ENCODE data around the gene A3GALT2. TPM values are rescaled to one million over a fixed set of nuclear protein-coding genes. Genes with fewer than 3 reads are reported as not detected.

A3GALT2 gene
- total RNA-seq, 1 experiment from 2014 or later = not detected

- Histone ChIP-seq H3K27me3 (replicated peaks; ENCODE audit: control insufficient read depth, insufficient read depth, low read length) (no peaks in the 10 kb centered on the region), H3K4me1 (peaks cover 22% of the 10 kb centered on the region), H3K36me3 (ENCODE audit: control insufficient read depth, insufficient read depth, low read length) (no peaks in the 10 kb centered on the region), H3K4me3 (ENCODE audit: low read depth, low read length) (peak overlapping the region; percentile 73), H3K9me3 (no peaks in the 10 kb centered on the region)
- CTCF ChIA-PET = interaction anchor here (0.6 kb wide), 1 partner anchor 108 kb away, joined by 4 read pairs; no protein-coding TSS in a partner anchor
- no peak for TF ChIP-seq CTCF (IDR thresholded peaks at IDR 0.05; ENCODE audit: insufficient read depth in 1 of 2, low read depth in 1 of 2, low read length in 1 of 2, severe bottlenecking in 1 of 2, unreplicated experiment in 1 of 2)
- POLR2A ChIA-PET = interaction anchor here (0.6 kb wide), 1 partner anchor 9 kb away, joined by 3 read pairs; no protein-coding TSS in a partner anchor
- H3K36me3 Mint-ChIP-seq (ENCODE audit: insufficient read depth, unreplicated experiment) = peaks cover 13% of the 10 kb centered on the region
- H3K27ac Mint-ChIP-seq (ENCODE audit: unreplicated experiment) = peak overlapping the region; percentile 55
- intact Hi-C loops (cut with micrococcal nuclease; ENCODE audit: unreplicated experiment) = no loop called here
- H3K4me3 Mint-ChIP-seq (ENCODE audit: unreplicated experiment) = peak overlapping the region; percentile 88
- H3K27me3 Mint-ChIP-seq (ENCODE audit: insufficient read depth, unreplicated experiment) = no peaks in the 10 kb centered on the region
- no peaks in the 10 kb centered on the region for H3K9me3 Mint-ChIP-seq (ENCODE audit: unreplicated experiment)
- TSS peak; percentile 38 for BruUV-seq (replicated peaks)
- H3K4me1 Mint-ChIP-seq (ENCODE audit: low read depth, unreplicated experiment) = peaks cover 33% of the 10 kb centered on the region
- no peak for DNase-seq
Observed at GRCh38 chr1:33348194-33348593, 27.3 kb upstream of the A3GALT2 start.

- H3K36me3 ChIP-seq (ENCODE audit: control insufficient read depth, insufficient read depth, low read length) = no peaks in the 10 kb centered on the region
- H3K27me3 Mint-ChIP-seq (ENCODE audit: insufficient read depth, unreplicated experiment) = no peaks in the 10 kb centered on the region
- no TSS peak for BruUV-seq (replicated peaks)
- peak overlapping the region; percentile 88 for H3K4me3 Mint-ChIP-seq (ENCODE audit: unreplicated experiment)
- ChIA-PET POLR2A (interaction anchor here (0.6 kb wide), 1 partner anchor 8 kb away, joined by 3 read pairs; no protein-coding TSS in a partner anchor), CTCF (interaction anchor here (0.6 to 0.9 kb wide), 2 partner anchors 52 to 108 kb away, joined by 3 to 4 read pairs; no protein-coding TSS in a partner anchor)
- H3K4me3 ChIP-seq (ENCODE audit: low read depth, low read length) = peak overlapping the region; percentile 73
- H3K27me3 ChIP-seq (replicated peaks; ENCODE audit: control insufficient read depth, insufficient read depth, low read length) = no peaks in the 10 kb centered on the region
- intact Hi-C loops (cut with micrococcal nuclease; ENCODE audit: unreplicated experiment) = no loop called here
- H3K4me1 Mint-ChIP-seq (ENCODE audit: low read depth, unreplicated experiment) = peaks cover 36% of the 10 kb centered on the region
- DNase-seq = no peak
- H3K9me3 ChIP-seq = no peaks in the 10 kb centered on the region
- peaks cover 25% of the 10 kb centered on the region for H3K4me1 ChIP-seq
- TF ChIP-seq CTCF (IDR thresholded peaks at IDR 0.05; ENCODE audit: insufficient read depth in 1 of 2, low read depth in 1 of 2, low read length in 1 of 2, severe bottlenecking in 1 of 2, unreplicated experiment in 1 of 2) = no peak
- peaks cover 15% of the 10 kb centered on the region for H3K36me3 Mint-ChIP-seq (ENCODE audit: insufficient read depth, unreplicated experiment)
- peak overlapping the region; percentile 78 for H3K27ac Mint-ChIP-seq (ENCODE audit: unreplicated experiment)
- H3K9me3 Mint-ChIP-seq (ENCODE audit: unreplicated experiment) = no peaks in the 10 kb centered on the region
Observed at GRCh38 chr1:33347650-33347992, 26.7 kb upstream of the A3GALT2 start.

GRCh38 chr1:33346927-33347649, 26.2 kb upstream of the A3GALT2 start:
- ChIA-PET POLR2A (no interaction called here), CTCF (interaction anchor here (0.9 kb wide), 1 partner anchor 52 kb away, joined by 3 read pairs; no protein-coding TSS in a partner anchor)
- intact Hi-C loops (cut with micrococcal nuclease; ENCODE audit: unreplicated experiment) = no loop called here
- no peak for TF ChIP-seq CTCF (IDR thresholded peaks at IDR 0.05; ENCODE audit: insufficient read depth in 1 of 2, low read depth in 1 of 2, low read length in 1 of 2, severe bottlenecking in 1 of 2, unreplicated experiment in 1 of 2)
- H3K4me3 ChIP-seq (ENCODE audit: low read depth, low read length) = peak overlapping the region; percentile 73
- peak in 1 of 2 experiments; percentile 46 for DNase-seq
- H3K9me3 ChIP-seq = no peaks in the 10 kb centered on the region
- peak overlapping the region; percentile 78 for H3K27ac Mint-ChIP-seq (ENCODE audit: unreplicated experiment)
- H3K9me3 Mint-ChIP-seq (ENCODE audit: unreplicated experiment) = no peaks in the 10 kb centered on the region
- H3K4me1 ChIP-seq = peaks cover 31% of the 10 kb centered on the region
- H3K4me3 Mint-ChIP-seq (ENCODE audit: unreplicated experiment) = peak overlapping the region; percentile 88
- no peaks in the 10 kb centered on the region for H3K27me3 ChIP-seq (replicated peaks; ENCODE audit: control insufficient read depth, insufficient read depth, low read length)
- peaks cover 21% of the 10 kb centered on the region for H3K36me3 Mint-ChIP-seq (ENCODE audit: insufficient read depth, unreplicated experiment)
- H3K4me1 Mint-ChIP-seq (ENCODE audit: low read depth, unreplicated experiment) = peaks cover 39% of the 10 kb centered on the region
- BruUV-seq (replicated peaks) = no TSS peak
- H3K36me3 ChIP-seq (ENCODE audit: control insufficient read depth, insufficient read depth, low read length) = no peaks in the 10 kb centered on the region
- no peaks in the 10 kb centered on the region for H3K27me3 Mint-ChIP-seq (ENCODE audit: insufficient read depth, unreplicated experiment)

Data from Caco-2 (cell line).